AG09309 (cell line): Measurements from ENCODE around the gene LAMA2.

Experiments used
- DNase-seq: peaks from one replicate; pipeline ENCODE4 v3.0.0-alpha.2; 2010; ENCODE audit warnings: low read depth
- H3K4me3 ChIP-seq: 2 replicates; pipeline ENCODE4 v1.5.1; 2011; ENCODE audit warnings: mild to moderate bottlenecking, low read depth, low read length, moderate library complexity; ENCODE audit not compliant: control insufficient read depth
- TF ChIP-seq, protein P1 (sequence below): IDR thresholded peaks from 2 replicates; pipeline ENCODE4 v1.5.1; 2011; ENCODE audit warnings: mild to moderate bottlenecking, low read depth, low read length, inconsistent platforms; ENCODE audit not compliant: insufficient read depth, control insufficient read depth; ENCODE audit errors: missing control alignments

Gene LAMA2

DNA sequence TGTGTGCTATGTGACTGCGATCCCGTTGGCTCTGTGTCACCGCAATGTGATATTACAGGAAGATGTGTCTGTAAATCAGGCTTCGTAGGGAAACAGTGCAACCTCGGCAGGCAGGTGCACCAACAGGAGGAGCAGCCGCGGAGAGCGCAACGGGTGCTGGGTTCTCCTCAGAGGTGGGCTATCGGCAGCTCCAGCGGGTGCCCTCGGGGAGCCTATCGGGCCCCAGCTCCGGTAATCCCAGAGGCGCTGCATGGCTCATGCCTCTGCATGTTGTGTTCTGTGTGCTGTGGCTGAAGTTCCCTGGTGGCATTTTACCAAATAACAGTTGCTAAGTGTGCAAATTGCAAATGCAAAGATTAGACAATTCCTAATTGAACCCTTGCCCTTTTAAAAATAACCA is 409.9 kb downstream of the LAMA2 start:
- no peak overlapping the region for H3K4me3 ChIP-seq
- no peak for DNase-seq
- TF ChIP-seq, protein P1, sequence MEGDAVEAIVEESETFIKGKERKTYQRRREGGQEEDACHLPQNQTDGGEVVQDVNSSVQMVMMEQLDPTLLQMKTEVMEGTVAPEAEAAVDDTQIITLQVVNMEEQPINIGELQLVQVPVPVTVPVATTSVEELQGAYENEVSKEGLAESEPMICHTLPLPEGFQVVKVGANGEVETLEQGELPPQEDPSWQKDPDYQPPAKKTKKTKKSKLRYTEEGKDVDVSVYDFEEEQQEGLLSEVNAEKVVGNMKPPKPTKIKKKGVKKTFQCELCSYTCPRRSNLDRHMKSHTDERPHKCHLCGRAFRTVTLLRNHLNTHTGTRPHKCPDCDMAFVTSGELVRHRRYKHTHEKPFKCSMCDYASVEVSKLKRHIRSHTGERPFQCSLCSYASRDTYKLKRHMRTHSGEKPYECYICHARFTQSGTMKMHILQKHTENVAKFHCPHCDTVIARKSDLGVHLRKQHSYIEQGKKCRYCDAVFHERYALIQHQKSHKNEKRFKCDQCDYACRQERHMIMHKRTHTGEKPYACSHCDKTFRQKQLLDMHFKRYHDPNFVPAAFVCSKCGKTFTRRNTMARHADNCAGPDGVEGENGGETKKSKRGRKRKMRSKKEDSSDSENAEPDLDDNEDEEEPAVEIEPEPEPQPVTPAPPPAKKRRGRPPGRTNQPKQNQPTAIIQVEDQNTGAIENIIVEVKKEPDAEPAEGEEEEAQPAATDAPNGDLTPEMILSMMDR = no peak

DNA sequence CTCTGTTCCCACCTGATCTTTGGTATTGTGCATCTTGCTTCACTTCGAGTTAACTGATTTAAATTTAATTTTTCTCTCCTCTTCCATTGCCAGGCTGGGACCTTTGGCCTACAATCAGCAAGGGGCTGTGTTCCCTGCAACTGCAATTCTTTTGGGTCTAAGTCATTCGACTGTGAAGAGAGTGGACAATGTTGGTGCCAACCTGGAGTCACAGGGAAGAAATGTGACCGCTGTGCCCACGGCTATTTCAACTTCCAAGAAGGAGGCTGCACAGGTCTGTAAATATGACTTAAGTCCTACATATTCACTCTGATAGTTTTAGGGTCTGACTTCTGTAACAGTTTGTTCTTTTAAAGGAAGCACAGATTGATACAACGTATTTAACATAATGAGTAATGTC is 414.7 kb downstream of the LAMA2 start:
- no peak overlapping the region for H3K4me3 ChIP-seq
- TF ChIP-seq, protein P1 = no peak
- no peak for DNase-seq

DNA sequence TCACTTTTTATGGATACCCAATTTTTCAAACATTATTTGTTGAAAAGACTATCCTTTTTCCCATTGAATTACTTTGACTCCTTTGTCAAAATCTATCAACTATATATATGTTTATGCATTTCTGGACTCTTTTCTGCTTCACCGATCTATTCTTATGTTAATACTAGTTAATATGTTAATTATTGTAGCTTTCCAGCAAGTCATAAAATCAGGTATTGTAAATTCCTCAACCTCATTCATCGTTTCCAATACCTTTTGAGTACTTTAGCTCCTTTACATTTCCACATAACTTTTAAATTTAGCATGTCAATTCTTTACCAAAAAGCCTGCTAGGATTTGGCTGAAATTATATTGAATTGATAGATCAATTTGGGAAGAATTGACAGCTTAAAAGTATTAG is 419.7 kb downstream of the LAMA2 start:
- DNase-seq = no peak
- TF ChIP-seq, protein P1 = no peak
- H3K4me3 ChIP-seq = no peak overlapping the region

DNA sequence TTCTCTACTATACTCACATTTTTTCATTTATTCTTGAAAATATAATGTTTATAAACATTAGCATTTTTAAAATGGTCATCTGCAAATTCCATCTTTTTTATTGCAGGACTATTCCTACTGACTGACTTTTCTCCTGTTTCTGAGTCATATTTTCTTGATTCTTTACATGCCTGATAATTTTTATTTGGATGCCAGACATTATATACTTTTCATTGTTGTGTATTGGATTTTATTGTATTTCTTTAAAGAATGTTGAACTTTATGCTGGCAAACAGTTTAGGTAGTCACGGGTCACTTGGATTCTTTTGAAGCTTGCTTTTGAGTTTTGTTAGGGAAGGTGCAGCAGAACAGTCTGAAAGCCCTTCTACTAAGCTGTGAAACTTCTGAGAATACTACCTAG is 423.9 kb downstream of the LAMA2 start:
- DNase-seq = no peak
- TF ChIP-seq, protein P1 = no peak
- no peak overlapping the region for H3K4me3 ChIP-seq

DNA sequence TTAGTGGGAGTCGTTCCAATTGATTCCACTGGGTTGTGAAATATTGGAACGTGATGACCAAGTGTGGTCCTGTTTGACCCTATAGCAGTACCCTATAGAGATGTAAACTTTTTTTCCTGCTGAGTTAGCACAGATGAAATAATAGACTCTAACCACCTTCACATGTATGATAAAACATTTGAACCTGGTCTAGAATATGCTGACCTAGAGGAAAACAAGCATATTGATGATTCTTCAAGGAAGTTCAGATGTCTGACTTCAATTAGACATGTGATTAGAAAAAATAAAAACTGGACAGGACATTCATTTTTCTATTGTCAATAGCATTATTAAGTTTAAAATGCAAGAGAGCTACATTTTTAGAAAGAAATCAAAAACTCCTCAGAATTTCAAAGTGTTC is 424.9 kb downstream of the LAMA2 start:
- TF ChIP-seq, protein P1 = no peak
- DNase-seq = no peak
- H3K4me3 ChIP-seq = no peak overlapping the region

DNA sequence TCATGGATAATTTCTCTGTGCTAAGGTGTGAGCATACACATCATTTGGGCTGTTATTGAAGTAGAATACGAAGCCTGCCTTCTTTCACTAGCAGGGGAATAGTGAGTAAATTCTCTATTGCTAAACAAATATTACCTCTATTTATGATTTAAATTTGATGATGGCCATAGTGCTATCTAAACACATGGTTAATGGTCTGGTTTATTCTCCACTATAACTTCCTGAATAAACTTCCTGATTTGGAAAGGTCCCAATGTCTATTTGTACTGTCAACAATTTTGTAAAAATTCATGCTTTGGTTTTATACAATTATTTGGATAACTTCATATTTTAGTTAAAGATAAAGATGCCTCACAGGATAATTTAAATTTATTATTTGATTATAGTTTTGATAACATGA is 426.2 kb downstream of the LAMA2 start:
- H3K4me3 ChIP-seq = no peak overlapping the region
- TF ChIP-seq, protein P1 = no peak
- no peak for DNase-seq

DNA sequence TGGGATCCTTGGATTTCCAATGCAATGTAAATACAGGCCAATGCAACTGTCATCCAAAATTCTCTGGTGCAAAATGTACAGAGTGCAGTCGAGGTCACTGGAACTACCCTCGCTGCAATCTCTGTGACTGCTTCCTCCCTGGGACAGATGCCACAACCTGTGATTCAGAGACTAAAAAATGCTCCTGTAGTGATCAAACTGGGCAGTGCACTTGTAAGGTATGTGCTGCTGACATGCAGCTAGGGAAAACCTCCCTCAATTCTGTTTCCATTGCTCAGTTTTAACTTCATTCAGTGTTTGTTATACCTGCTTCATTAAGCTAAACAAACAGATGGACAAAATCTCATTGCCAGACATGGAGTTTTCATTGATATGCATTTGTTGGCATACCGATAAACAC is 429.9 kb downstream of the LAMA2 start:
- H3K4me3 ChIP-seq = no peak overlapping the region
- TF ChIP-seq, protein P1 = no peak
- no peak for DNase-seq
